HG03066 (cell line): ENCODE results near the gene GPR152.
"Not testable (repeated sequence)": the region's sequence is repeated elsewhere in the genome, so short reads cannot be mapped to it uniquely, and the experiment has no call there.

ENCODE experiments used
- ATAC-seq: cut with Tn5 transposase; IDR thresholded peaks from one replicate; pipeline ENCODE4 v1.9.1; 2021; ENCODE audit warnings: low read depth; ENCODE audit not compliant: unreplicated experiment

Gene GPR152

GRCh38 chr11:67431346-67432249, 20.9 kb downstream of the GPR152 start:
- no peak for ATAC-seq

GRCh38 chr11:67429722-67430121, 22.8 kb downstream of the GPR152 start:
- no peak for ATAC-seq

- no peak for ATAC-seq
Measured at GRCh38 chr11:67429038-67429668, 23.4 kb downstream of the GPR152 start.

- ATAC-seq: peak; percentile 81
Measured at GRCh38 chr11:67428052-67429001, 24.2 kb downstream of the GPR152 start, which contains the start of gene RPS6KB2. TSS of gene RPS6KB2 (plus strand) at chr11:67428494. CDS start at chr11:67428546, 52 bp downstream.

GRCh38 chr11:67427364-67427859, 25.1 kb downstream of the GPR152 start:
- ATAC-seq: not testable (repeated sequence)

GRCh38 chr11:67423891-67424613, 28.5 kb downstream of the GPR152 start:
- ATAC-seq: no peak

GRCh38 chr11:67423466-67423865, 29.1 kb downstream of the GPR152 start:
- no peak for ATAC-seq

- ATAC-seq: no peak
Measured at GRCh38 chr11:67422891-67423290, 29.6 kb downstream of the GPR152 start.

GRCh38 chr11:67421430-67422031, 31.0 kb downstream of the GPR152 start:
- no peak for ATAC-seq

GRCh38 chr11:67420646-67421429, 31.7 kb downstream of the GPR152 start:
- ATAC-seq: peak; percentile 87

- ATAC-seq: no peak
Measured at GRCh38 chr11:67420147-67420645, 32.3 kb downstream of the GPR152 start.

- ATAC-seq: no peak
Measured at GRCh38 chr11:67419325-67420049, 33.0 kb downstream of the GPR152 start.

- ATAC-seq: no peak
Measured at GRCh38 chr11:67418476-67419281, 33.9 kb downstream of the GPR152 start.

GRCh38 chr11:67417425-67417824, 35.1 kb downstream of the GPR152 start:
- no peak for ATAC-seq

- ATAC-seq: no peak
Measured at GRCh38 chr11:67416416-67417335, 35.9 kb downstream of the GPR152 start.
